ENCODE results near the gene AQP3. TPM values are rescaled to one million over a fixed set of nuclear protein-coding genes. Genes with fewer than 3 reads are reported as not detected.

Gene AQP3
- total RNA-seq, 1 donor from 2014 or later: 1.1 TPM

DNA sequence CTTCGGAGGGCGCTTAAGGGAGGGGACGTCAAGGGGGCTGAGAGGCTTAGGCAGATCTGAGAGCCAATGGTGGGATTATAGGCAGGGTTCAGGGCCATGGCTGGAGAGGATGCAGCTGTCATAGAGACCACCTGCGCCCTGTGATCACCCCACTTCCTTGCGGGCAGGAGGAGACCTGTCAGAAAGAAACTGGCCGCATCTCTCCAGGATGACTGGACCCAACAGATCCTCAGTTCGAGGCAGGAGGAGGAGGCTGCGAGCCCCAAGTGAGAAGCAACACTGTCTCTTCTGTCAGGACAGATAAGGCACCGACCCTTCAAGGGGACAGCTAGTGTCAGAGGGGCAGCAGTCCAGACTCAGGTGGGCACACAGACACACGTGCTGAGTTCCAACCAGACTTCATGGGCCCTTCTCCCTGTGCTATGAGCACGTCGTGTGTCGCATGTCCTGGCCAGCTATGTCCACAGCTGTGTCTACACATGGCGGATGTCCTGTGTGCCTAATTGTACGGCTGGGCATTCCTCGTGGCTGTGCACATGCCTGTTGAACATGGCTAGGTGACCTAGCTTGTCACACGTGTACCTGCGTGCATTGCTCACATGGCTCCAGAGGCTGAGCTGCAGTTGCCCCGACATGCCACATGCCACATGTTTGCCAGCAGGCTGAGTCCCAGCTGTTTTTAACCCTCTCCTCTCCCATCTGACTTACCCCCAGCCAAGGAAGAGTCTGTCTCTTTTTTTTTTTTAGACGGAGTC, 583 bp upstream of the AQP3 start:
- H3K27ac Mint-ChIP-seq (ENCODE audit: unreplicated experiment): no peak overlapping the region
- no peaks in the 10 kb centered on the region for H3K9me3 Mint-ChIP-seq
- H3K36me3 Mint-ChIP-seq (ENCODE audit: low read depth): no peaks in the 10 kb centered on the region
- TF ChIP-seq, protein P1, sequence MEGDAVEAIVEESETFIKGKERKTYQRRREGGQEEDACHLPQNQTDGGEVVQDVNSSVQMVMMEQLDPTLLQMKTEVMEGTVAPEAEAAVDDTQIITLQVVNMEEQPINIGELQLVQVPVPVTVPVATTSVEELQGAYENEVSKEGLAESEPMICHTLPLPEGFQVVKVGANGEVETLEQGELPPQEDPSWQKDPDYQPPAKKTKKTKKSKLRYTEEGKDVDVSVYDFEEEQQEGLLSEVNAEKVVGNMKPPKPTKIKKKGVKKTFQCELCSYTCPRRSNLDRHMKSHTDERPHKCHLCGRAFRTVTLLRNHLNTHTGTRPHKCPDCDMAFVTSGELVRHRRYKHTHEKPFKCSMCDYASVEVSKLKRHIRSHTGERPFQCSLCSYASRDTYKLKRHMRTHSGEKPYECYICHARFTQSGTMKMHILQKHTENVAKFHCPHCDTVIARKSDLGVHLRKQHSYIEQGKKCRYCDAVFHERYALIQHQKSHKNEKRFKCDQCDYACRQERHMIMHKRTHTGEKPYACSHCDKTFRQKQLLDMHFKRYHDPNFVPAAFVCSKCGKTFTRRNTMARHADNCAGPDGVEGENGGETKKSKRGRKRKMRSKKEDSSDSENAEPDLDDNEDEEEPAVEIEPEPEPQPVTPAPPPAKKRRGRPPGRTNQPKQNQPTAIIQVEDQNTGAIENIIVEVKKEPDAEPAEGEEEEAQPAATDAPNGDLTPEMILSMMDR (conservative IDR thresholded peaks at IDR 0.05): no peak
- peaks cover 13% of the 10 kb centered on the region for H3K27me3 Mint-ChIP-seq (ENCODE audit: low read depth)
- DNase-seq (ENCODE audit: low read depth, low spot score): no peak
- H3K4me3 Mint-ChIP-seq: peak overlapping the region; percentile 59
- peaks cover 20% of the 10 kb centered on the region for H3K4me1 Mint-ChIP-seq

DNA sequence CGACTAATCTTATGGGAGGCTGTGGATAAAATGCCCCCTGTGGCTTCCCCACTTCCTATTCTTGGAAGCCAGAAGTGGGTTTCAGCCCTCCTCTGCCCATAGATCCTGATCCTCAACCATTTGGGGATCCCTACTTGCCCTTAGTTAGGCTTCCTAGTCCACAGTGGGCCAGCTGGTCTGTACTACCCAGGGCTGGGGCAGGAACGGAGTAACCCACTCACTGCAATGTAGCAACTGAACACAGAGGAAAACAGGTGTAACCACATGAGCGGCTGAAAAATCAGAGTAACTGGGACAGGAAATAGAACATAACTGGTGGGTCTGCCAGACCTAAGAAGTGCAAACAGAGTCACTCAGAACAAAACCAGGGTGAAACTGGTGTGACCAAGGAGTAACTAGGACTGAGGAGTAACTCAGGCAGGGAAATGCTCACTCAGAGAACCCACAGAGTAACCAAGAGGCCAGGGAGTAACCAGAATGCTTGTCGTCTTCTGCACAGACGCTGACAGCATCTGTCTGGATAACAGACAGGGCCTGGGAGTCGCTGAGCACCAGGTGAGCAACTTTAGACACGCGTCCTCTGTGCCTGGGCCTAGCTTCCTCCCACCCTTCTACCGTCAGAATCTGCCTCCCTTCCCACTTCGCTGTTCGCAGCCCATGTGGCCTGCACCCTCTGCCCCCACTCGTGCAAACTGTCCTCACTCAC, 1.0 kb downstream of the AQP3 start:
- TF ChIP-seq, protein P1 (conservative IDR thresholded peaks at IDR 0.05): no peak
- Mint-ChIP-seq H3K4me3 (peak overlapping the region; percentile 80), H3K27ac (ENCODE audit: unreplicated experiment) (no peak overlapping the region), H3K36me3 (ENCODE audit: low read depth) (no peaks in the 10 kb centered on the region), H3K27me3 (ENCODE audit: low read depth) (peaks cover 13% of the 10 kb centered on the region), H3K4me1 (peaks cover 15% of the 10 kb centered on the region), H3K9me3 (no peaks in the 10 kb centered on the region)
- DNase-seq (ENCODE audit: low read depth, low spot score): no peak

DNA sequence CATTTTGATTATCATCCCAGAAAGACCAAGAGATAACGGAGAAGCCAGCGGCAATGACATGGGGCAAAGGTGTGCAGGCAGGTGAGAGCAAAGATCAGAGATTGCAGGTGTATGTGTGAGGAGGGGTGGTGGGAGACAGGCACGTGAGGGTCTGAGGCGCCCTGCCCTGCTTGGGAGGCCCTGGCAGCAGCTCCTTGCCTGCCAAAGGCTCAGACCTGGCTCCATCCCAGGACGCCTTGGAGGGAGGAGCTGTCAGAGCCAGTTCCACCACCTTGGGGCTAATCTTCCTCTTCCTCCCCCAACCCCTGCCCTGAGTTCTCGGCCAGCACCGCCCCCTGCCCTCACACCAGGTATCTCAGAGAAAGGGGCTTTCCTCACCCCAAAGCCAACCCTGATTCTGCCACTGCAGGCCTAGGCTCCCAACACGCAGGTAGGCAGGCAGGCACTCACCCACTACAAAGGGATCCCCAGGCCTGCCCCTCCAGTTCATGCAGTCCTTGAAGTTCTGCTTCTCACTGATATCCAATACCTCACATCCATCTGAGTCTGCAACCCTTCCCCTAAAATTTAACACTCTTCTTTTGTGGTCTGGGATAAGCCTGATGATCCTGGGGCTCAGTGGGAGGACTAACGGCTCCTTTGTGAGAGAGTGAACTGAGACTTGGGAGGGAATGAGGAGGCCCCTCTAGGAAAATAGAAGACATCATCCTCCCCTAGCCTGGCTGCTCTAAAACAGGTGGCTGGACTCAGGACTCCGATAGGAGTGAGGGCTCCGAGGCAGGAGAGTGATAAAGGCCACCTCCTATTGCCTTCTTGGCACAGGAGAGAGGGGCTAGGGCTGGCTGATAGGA, 1.8 kb downstream of the AQP3 start:
- no peaks in the 10 kb centered on the region for H3K36me3 Mint-ChIP-seq (ENCODE audit: low read depth)
- peaks cover 13% of the 10 kb centered on the region for H3K27me3 Mint-ChIP-seq (ENCODE audit: low read depth)
- no peak for DNase-seq (ENCODE audit: low read depth, low spot score)
- H3K4me1 Mint-ChIP-seq: peaks cover 15% of the 10 kb centered on the region
- H3K4me3 Mint-ChIP-seq: peak overlapping the region; percentile 80
- H3K9me3 Mint-ChIP-seq: no peaks in the 10 kb centered on the region
- H3K27ac Mint-ChIP-seq (ENCODE audit: unreplicated experiment): no peak overlapping the region
- TF ChIP-seq, protein P1 (conservative IDR thresholded peaks at IDR 0.05): no peak

DNA sequence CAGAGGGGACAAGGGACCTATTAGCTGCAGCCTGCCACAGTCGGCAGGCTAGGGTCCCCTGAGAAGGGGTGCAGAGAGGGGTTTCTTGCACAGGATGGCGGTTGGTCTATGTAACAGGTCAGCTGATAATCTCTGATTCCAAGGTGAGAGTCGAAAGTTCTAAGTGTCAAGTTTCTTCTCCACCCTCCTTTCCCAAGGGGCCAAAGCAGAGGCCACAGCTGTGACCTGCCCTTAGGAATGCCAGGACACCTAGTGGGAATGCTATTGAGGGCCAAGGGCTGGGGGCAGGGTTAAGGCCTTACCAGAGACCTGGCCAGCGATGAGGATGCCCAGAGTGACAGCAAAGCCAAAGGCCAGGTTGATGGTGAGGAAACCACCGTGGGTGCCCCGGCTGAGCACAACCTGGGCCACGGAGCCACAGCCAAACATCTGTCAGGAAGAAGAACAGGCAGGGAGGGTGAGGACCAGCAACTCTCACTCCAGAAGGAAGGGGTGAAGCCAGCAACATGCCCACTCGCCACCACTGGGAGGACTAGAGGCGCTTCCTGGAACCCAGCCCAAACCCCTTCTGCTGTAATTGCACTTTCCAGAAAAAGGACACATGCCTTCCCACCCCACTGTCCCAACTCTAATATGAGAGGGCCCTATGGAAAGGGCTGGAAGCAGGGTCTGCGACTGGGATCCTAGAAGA, 3.8 kb downstream of the AQP3 start:
- H3K36me3 Mint-ChIP-seq (ENCODE audit: low read depth): no peaks in the 10 kb centered on the region
- no peaks in the 10 kb centered on the region for H3K9me3 Mint-ChIP-seq
- DNase-seq (ENCODE audit: low read depth, low spot score): no peak
- no peak overlapping the region for H3K4me3 Mint-ChIP-seq
- H3K27ac Mint-ChIP-seq (ENCODE audit: unreplicated experiment): no peak overlapping the region
- TF ChIP-seq, protein P1 (conservative IDR thresholded peaks at IDR 0.05): no peak
- H3K27me3 Mint-ChIP-seq (ENCODE audit: low read depth): peaks cover 13% of the 10 kb centered on the region
- H3K4me1 Mint-ChIP-seq: peaks cover 15% of the 10 kb centered on the region

DNA sequence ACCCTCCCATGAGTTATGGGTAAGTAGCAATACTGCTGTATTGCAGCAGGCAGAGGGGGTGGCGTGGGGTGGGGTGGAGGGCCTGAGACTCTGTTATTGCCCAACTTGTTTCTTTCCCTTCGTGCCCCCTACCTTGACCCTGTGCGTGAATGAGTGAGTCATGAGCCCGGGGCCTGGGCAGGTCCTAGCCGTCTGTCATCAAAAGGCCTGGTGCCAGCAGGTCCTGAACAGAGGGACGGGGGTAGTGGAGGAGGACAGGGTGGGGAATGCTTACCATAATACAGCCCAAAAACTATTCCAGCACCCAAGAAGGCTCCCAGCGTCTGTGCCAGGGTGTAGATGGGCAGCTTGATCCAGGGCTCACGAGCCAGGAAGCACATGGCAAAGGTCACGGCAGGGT, 4.3 kb downstream of the AQP3 start:
- H3K36me3 Mint-ChIP-seq (ENCODE audit: low read depth): no peaks in the 10 kb centered on the region
- H3K27me3 Mint-ChIP-seq (ENCODE audit: low read depth): peaks cover 13% of the 10 kb centered on the region
- H3K9me3 Mint-ChIP-seq: no peaks in the 10 kb centered on the region
- no peak for DNase-seq (ENCODE audit: low read depth, low spot score)
- H3K27ac Mint-ChIP-seq (ENCODE audit: unreplicated experiment): no peak overlapping the region
- no peak overlapping the region for H3K4me3 Mint-ChIP-seq
- peaks cover 15% of the 10 kb centered on the region for H3K4me1 Mint-ChIP-seq
- TF ChIP-seq, protein P1 (conservative IDR thresholded peaks at IDR 0.05): no peak
